ENCODE data around the gene FOXP2. TPM values are rescaled to one million over a fixed set of nuclear protein-coding genes. Genes with fewer than 3 reads are reported as not detected.

The FOXP2 gene
- total RNA-seq, 1 experiment from 2014 or later = not detected

- ChIA-PET POLR2A (no interaction called here), CTCF (no interaction called here)
- Histone ChIP-seq H3K36me3 (ENCODE audit: control insufficient read depth, insufficient read depth, low read length) (no peaks in the 10 kb centered on the region), H3K4me1 (no peaks in the 10 kb centered on the region), H3K4me3 (ENCODE audit: low read depth, low read length) (no peak overlapping the region), H3K27me3 (replicated peaks; ENCODE audit: control insufficient read depth, insufficient read depth, low read length) (no peaks in the 10 kb centered on the region), H3K9me3 (no peaks in the 10 kb centered on the region)
- H3K27me3 Mint-ChIP-seq (ENCODE audit: insufficient read depth, unreplicated experiment) = no peaks in the 10 kb centered on the region
- no peak overlapping the region for H3K27ac Mint-ChIP-seq (ENCODE audit: unreplicated experiment)
- no peak for DNase-seq
- H3K36me3 Mint-ChIP-seq (ENCODE audit: insufficient read depth, unreplicated experiment) = no peaks in the 10 kb centered on the region
- no peaks in the 10 kb centered on the region for H3K4me1 Mint-ChIP-seq (ENCODE audit: low read depth, unreplicated experiment)
- TF ChIP-seq CTCF (IDR thresholded peaks at IDR 0.05; ENCODE audit: insufficient read depth in 1 of 2, low read depth in 1 of 2, low read length in 1 of 2, severe bottlenecking in 1 of 2, unreplicated experiment in 1 of 2) = no peak
- no TSS peak for BruUV-seq (replicated peaks)
- intact Hi-C loops (cut with micrococcal nuclease; ENCODE audit: unreplicated experiment) = no loop called here
- no peak overlapping the region for H3K4me3 Mint-ChIP-seq (ENCODE audit: unreplicated experiment)
- no peaks in the 10 kb centered on the region for H3K9me3 Mint-ChIP-seq (ENCODE audit: unreplicated experiment)
Observed at GRCh38 chr7:114527589-114527988, 113.0 kb downstream of the FOXP2 start.

- intact Hi-C loops (cut with micrococcal nuclease; ENCODE audit: unreplicated experiment) = no loop called here
- no peaks in the 10 kb centered on the region for H3K36me3 Mint-ChIP-seq (ENCODE audit: insufficient read depth, unreplicated experiment)
- H3K4me1 Mint-ChIP-seq (ENCODE audit: low read depth, unreplicated experiment) = no peaks in the 10 kb centered on the region
Observed at GRCh38 chr7:114530057-114530611, 115.5 kb downstream of the FOXP2 start.

GRCh38 chr7:114531326-114531725, 116.7 kb downstream of the FOXP2 start:
- H3K4me1 ChIP-seq = no peaks in the 10 kb centered on the region
- Mint-ChIP-seq H3K27ac (ENCODE audit: unreplicated experiment) (no peak overlapping the region), H3K9me3 (ENCODE audit: unreplicated experiment) (no peaks in the 10 kb centered on the region), H3K27me3 (ENCODE audit: insufficient read depth, unreplicated experiment) (no peaks in the 10 kb centered on the region), H3K4me1 (ENCODE audit: low read depth, unreplicated experiment) (no peaks in the 10 kb centered on the region), H3K4me3 (ENCODE audit: unreplicated experiment) (no peak overlapping the region), H3K36me3 (ENCODE audit: insufficient read depth, unreplicated experiment) (no peaks in the 10 kb centered on the region)
- TF ChIP-seq CTCF (IDR thresholded peaks at IDR 0.05; ENCODE audit: insufficient read depth in 1 of 2, low read depth in 1 of 2, low read length in 1 of 2, severe bottlenecking in 1 of 2, unreplicated experiment in 1 of 2) = no peak
- no peaks in the 10 kb centered on the region for H3K36me3 ChIP-seq (ENCODE audit: control insufficient read depth, insufficient read depth, low read length)
- no peaks in the 10 kb centered on the region for H3K9me3 ChIP-seq
- H3K4me3 ChIP-seq (ENCODE audit: low read depth, low read length) = no peak overlapping the region
- H3K27me3 ChIP-seq (replicated peaks; ENCODE audit: control insufficient read depth, insufficient read depth, low read length) = no peaks in the 10 kb centered on the region
- POLR2A ChIA-PET = no interaction called here
- CTCF ChIA-PET = no interaction called here
- DNase-seq = no peak
- intact Hi-C loops (cut with micrococcal nuclease; ENCODE audit: unreplicated experiment) = no loop called here
- BruUV-seq (replicated peaks) = no TSS peak

More at GRCh38 chr7:114530057-114530611, 115.5 kb downstream of the FOXP2 start:
- no peak for DNase-seq
- CTCF ChIA-PET = no interaction called here
- no peaks in the 10 kb centered on the region for H3K4me1 ChIP-seq
- no peaks in the 10 kb centered on the region for H3K27me3 ChIP-seq (replicated peaks; ENCODE audit: control insufficient read depth, insufficient read depth, low read length)
- no TSS peak for BruUV-seq (replicated peaks)
- H3K4me3 ChIP-seq (ENCODE audit: low read depth, low read length) = no peak overlapping the region
- Mint-ChIP-seq H3K4me3 (ENCODE audit: unreplicated experiment) (no peak overlapping the region), H3K27me3 (ENCODE audit: insufficient read depth, unreplicated experiment) (no peaks in the 10 kb centered on the region), H3K27ac (ENCODE audit: unreplicated experiment) (no peak overlapping the region), H3K9me3 (ENCODE audit: unreplicated experiment) (no peaks in the 10 kb centered on the region)
- H3K36me3 ChIP-seq (ENCODE audit: control insufficient read depth, insufficient read depth, low read length) = no peaks in the 10 kb centered on the region
- POLR2A ChIA-PET = no interaction called here
- no peaks in the 10 kb centered on the region for H3K9me3 ChIP-seq
- TF ChIP-seq CTCF (IDR thresholded peaks at IDR 0.05; ENCODE audit: insufficient read depth in 1 of 2, low read depth in 1 of 2, low read length in 1 of 2, severe bottlenecking in 1 of 2, unreplicated experiment in 1 of 2) = no peak

All from Caco-2 (cell line).